Measurements from ENCODE around the gene GPR176. TPM values are rescaled to one million over a fixed set of nuclear protein-coding genes. Genes with fewer than 3 reads are reported as not detected.

GPR176 gene
- total RNA-seq, 1 donor from 2014 or later = 20.6 TPM

GRCh38 chr15:39951561-39951960, 31.5 kb upstream of the GPR176 start:
- DNase-seq (ENCODE audit: low spot score) = no peak
- H2AFZ ChIP-seq (replicated peaks) = no peak overlapping the region
- Mint-ChIP-seq H3K36me3 (peaks cover 23% of the 10 kb centered on the region), H3K9me3 (no peaks in the 10 kb centered on the region), H3K4me3 (no peak overlapping the region), H3K27ac (no peak overlapping the region), H3K27me3 (ENCODE audit: insufficient read depth, low read depth) (no peaks in the 10 kb centered on the region), H3K4me1 (no peaks in the 10 kb centered on the region)
- H3K27me3 ChIP-seq = no peaks in the 10 kb centered on the region
- no peaks in the 10 kb centered on the region for H3K4me1 ChIP-seq
- no peaks in the 10 kb centered on the region for H3K9me3 ChIP-seq (ENCODE audit: low read depth)
- H4K20me1 ChIP-seq (ENCODE audit: low read depth) = no peaks in the 10 kb centered on the region
- H3K4me3 ChIP-seq = no peak overlapping the region
- no peak overlapping the region for H3K27ac ChIP-seq
- H3K9ac ChIP-seq = no peak overlapping the region
- H3K4me2 ChIP-seq = no peak overlapping the region
- H3K79me2 ChIP-seq (ENCODE audit: low read depth) = no peaks in the 10 kb centered on the region
- peaks cover 19% of the 10 kb centered on the region for H3K36me3 ChIP-seq
- H3F3A ChIP-seq (ENCODE audit: low read depth) = peaks cover 11% of the 10 kb centered on the region
- TF ChIP-seq, protein P1, sequence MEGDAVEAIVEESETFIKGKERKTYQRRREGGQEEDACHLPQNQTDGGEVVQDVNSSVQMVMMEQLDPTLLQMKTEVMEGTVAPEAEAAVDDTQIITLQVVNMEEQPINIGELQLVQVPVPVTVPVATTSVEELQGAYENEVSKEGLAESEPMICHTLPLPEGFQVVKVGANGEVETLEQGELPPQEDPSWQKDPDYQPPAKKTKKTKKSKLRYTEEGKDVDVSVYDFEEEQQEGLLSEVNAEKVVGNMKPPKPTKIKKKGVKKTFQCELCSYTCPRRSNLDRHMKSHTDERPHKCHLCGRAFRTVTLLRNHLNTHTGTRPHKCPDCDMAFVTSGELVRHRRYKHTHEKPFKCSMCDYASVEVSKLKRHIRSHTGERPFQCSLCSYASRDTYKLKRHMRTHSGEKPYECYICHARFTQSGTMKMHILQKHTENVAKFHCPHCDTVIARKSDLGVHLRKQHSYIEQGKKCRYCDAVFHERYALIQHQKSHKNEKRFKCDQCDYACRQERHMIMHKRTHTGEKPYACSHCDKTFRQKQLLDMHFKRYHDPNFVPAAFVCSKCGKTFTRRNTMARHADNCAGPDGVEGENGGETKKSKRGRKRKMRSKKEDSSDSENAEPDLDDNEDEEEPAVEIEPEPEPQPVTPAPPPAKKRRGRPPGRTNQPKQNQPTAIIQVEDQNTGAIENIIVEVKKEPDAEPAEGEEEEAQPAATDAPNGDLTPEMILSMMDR (IDR thresholded peaks at IDR 0.05) = no peak
- TF ChIP-seq EZH2 (IDR thresholded peaks at IDR 0.05) = no peak
- no peak for TF ChIP-seq EZH2phosphoT487 (IDR thresholded peaks at IDR 0.05)

- Mint-ChIP-seq H3K27me3 (ENCODE audit: insufficient read depth, low read depth) (no peaks in the 10 kb centered on the region), H3K9me3 (peaks cover 5% of the 10 kb centered on the region), H3K27ac (no peak overlapping the region), H3K36me3 (peaks cover 38% of the 10 kb centered on the region), H3K4me1 (no peaks in the 10 kb centered on the region), H3K4me3 (no peak overlapping the region)
- no peak overlapping the region for H3K4me3 ChIP-seq
- H3K9me3 ChIP-seq (ENCODE audit: low read depth) = no peaks in the 10 kb centered on the region
- H3K79me2 ChIP-seq (ENCODE audit: low read depth) = no peaks in the 10 kb centered on the region
- H3K27me3 ChIP-seq = no peaks in the 10 kb centered on the region
- H2AFZ ChIP-seq (replicated peaks) = no peak overlapping the region
- peaks cover 11% of the 10 kb centered on the region for H3F3A ChIP-seq (ENCODE audit: low read depth)
- DNase-seq (ENCODE audit: low spot score) = no peak
- peaks cover 13% of the 10 kb centered on the region for H3K36me3 ChIP-seq
- H3K9ac ChIP-seq = no peak overlapping the region
- H4K20me1 ChIP-seq (ENCODE audit: low read depth) = no peaks in the 10 kb centered on the region
- H3K4me2 ChIP-seq = no peak overlapping the region
- TF ChIP-seq, protein P1 (IDR thresholded peaks at IDR 0.05) = no peak
- TF ChIP-seq EZH2 (IDR thresholded peaks at IDR 0.05) (no peak), EZH2phosphoT487 (IDR thresholded peaks at IDR 0.05) (no peak)
- H3K4me1 ChIP-seq = no peaks in the 10 kb centered on the region
- peak overlapping the region; percentile 61 for H3K27ac ChIP-seq
Observed at GRCh38 chr15:39948817-39949216, 28.8 kb upstream of the GPR176 start.

DNA sequence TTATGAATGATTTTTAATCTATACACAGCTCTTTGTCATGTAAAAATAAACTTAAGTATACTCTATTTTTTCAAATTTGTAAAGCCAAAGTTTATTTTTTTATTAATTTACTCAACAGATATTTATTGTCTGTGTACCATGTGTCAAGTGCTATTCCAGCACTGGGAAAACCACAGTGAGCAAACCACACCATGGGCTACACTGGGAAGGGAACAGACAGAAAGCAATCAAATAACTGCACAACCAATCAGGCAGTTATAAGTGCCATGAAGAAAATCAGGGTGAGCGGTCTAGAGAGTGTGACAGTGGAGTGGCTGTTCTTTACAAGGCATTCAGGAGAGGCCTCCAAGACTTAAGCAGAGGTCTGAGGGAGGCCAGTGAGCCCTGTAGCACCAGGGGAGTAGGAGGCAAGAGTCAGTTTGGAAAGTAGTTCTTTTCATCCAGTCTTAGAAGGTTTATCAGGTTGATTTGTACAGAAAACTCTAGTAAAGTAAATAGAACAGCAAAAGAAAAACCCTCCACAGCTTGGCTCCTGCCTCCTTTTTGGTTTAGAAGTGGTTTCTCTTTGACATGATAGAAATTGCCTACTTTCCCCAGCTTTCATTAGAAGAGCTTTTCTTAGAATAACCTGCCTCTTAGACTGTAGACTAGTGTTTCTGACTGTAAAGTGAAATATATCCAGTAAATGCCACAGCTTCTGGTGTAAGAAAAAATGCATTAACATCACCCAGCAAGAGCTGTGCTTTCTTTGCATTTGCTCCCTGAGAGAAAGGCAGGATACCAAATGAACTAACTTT, 27.5 kb upstream of the GPR176 start:
- Mint-ChIP-seq H3K27me3 (ENCODE audit: insufficient read depth, low read depth) (no peaks in the 10 kb centered on the region), H3K4me1 (no peaks in the 10 kb centered on the region), H3K36me3 (peaks cover 47% of the 10 kb centered on the region)

More for the DNA sequence above, 27.5 kb upstream of the GPR176 start:
- Mint-ChIP-seq H3K27ac (no peak overlapping the region), H3K9me3 (peaks cover 5% of the 10 kb centered on the region), H3K4me3 (no peak overlapping the region)
- Histone ChIP-seq H3K79me2 (ENCODE audit: low read depth) (no peaks in the 10 kb centered on the region), H3K4me2 (no peak overlapping the region), H3K36me3 (peaks cover 11% of the 10 kb centered on the region), H3K9me3 (ENCODE audit: low read depth) (no peaks in the 10 kb centered on the region), H3K27ac (no peak overlapping the region), H3K9ac (peak overlapping the region; percentile 23), H2AFZ (replicated peaks) (no peak overlapping the region), H3F3A (ENCODE audit: low read depth) (peaks cover 11% of the 10 kb centered on the region), H3K27me3 (no peaks in the 10 kb centered on the region), H3K4me3 (no peak overlapping the region), H3K4me1 (no peaks in the 10 kb centered on the region), H4K20me1 (ENCODE audit: low read depth) (no peaks in the 10 kb centered on the region)
- no peak for TF ChIP-seq EZH2 (IDR thresholded peaks at IDR 0.05)
- TF ChIP-seq EZH2phosphoT487 (IDR thresholded peaks at IDR 0.05) = no peak
- TF ChIP-seq, protein P1 (IDR thresholded peaks at IDR 0.05) = no peak
- DNase-seq (ENCODE audit: low spot score) = no peak

All from neural progenitor cell (in vitro differentiated cells).